Progenitor cell of endocrine pancreas (in vitro differentiated cells): Measurements from ENCODE around the gene STMND1. TPM values are rescaled to one million over a fixed set of nuclear protein-coding genes. Genes with fewer than 3 reads are reported as not detected.

ENCODE experiments used
- DNase-seq: peaks from one replicate; pipeline ENCODE4 v3.0.0; 2021; ENCODE audit warnings: low spot score; ENCODE audit not compliant: unreplicated experiment
- H3K27ac Mint-ChIP-seq: 2 replicates; pipeline ENCODE4 v1.8.0; 2021; ENCODE audit warnings: mild to moderate bottlenecking, moderate library complexity, mixed read lengths
- H3K27me3 Mint-ChIP-seq: 2 replicates; pipeline ENCODE4 v1.8.0; 2021; ENCODE audit warnings: mixed read lengths
- H3K36me3 Mint-ChIP-seq: 2 replicates; pipeline ENCODE4 v1.8.0; 2022; ENCODE audit warnings: mixed read lengths; ENCODE audit not compliant: insufficient read depth
- H3K4me1 Mint-ChIP-seq: 2 replicates; pipeline ENCODE4 v1.8.0; 2021; ENCODE audit warnings: low read depth, mixed read lengths
- H3K4me3 Mint-ChIP-seq: 2 replicates; pipeline ENCODE4 v1.8.0; 2021; ENCODE audit warnings: low read depth, mild to moderate bottlenecking, moderate library complexity, mixed read lengths
- H3K9me3 Mint-ChIP-seq: 2 replicates; pipeline ENCODE4 v1.8.0; 2021; ENCODE audit warnings: low read depth, mixed read lengths
- total RNA-seq: library from RNA; stranded (reverse); gene quantifications from 2 replicates; pipeline ENCODE4 v1.2.1, GENCODE V29; 2021
- TF ChIP-seq, protein P1 (sequence below): fragments of 200-600 bp; sonication (generic); IDR thresholded peaks from one replicate; pipeline ENCODE4 v1.5.0; 2021; ENCODE audit warnings: antibody characterized with exemption, mild to moderate bottlenecking; ENCODE audit not compliant: unreplicated experiment

The STMND1 gene
- total RNA-seq, 1 donor from 2014 or later: 0.22 TPM

DNA sequence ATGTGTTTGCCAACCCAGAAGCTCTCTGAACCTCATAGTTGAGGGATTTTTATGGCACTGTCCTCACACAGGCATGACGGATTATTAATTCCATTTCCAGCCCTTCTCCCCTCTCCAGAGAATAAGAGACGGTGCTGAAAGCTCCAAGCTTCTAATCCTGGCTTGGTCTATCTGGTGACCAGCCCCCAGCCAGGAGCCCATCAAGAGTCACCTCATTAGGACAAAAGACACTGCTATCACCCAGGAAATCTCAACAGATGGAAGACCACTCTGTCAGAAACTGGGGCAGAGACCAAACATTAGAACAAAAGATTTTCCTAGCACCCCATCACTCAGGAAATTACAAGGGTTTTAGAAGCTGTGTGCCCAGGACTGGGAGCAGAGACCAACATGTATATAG lies 48.2 kb downstream of the STMND1 start:
- peaks cover 18% of the 10 kb centered on the region for H3K9me3 Mint-ChIP-seq
- H3K4me3 Mint-ChIP-seq: no peak overlapping the region
- H3K27ac Mint-ChIP-seq: no peak overlapping the region
- DNase-seq: no peak
- H3K27me3 Mint-ChIP-seq: no peaks in the 10 kb centered on the region
- no peaks in the 10 kb centered on the region for H3K36me3 Mint-ChIP-seq
- TF ChIP-seq, protein P1, sequence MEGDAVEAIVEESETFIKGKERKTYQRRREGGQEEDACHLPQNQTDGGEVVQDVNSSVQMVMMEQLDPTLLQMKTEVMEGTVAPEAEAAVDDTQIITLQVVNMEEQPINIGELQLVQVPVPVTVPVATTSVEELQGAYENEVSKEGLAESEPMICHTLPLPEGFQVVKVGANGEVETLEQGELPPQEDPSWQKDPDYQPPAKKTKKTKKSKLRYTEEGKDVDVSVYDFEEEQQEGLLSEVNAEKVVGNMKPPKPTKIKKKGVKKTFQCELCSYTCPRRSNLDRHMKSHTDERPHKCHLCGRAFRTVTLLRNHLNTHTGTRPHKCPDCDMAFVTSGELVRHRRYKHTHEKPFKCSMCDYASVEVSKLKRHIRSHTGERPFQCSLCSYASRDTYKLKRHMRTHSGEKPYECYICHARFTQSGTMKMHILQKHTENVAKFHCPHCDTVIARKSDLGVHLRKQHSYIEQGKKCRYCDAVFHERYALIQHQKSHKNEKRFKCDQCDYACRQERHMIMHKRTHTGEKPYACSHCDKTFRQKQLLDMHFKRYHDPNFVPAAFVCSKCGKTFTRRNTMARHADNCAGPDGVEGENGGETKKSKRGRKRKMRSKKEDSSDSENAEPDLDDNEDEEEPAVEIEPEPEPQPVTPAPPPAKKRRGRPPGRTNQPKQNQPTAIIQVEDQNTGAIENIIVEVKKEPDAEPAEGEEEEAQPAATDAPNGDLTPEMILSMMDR: no peak
- no peaks in the 10 kb centered on the region for H3K4me1 Mint-ChIP-seq

DNA sequence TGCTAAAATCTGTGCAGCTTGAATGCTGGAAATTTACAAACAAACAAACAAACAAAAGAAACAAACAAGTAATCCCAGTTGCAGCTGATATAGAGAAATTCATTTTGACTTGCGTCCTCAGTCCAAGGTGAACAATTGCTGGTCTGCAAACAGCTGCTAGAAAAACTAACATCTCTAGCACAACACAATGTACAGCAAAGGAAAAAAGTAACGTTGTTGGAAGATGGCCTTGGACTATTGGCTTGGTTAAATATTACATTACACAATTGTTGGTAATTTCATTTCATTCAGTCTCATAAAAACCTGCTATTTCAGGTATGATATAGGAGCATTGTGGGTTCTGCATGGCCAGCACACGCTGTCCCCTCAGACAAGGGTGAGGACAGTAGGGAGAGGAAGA lies 50.0 kb downstream of the STMND1 start:
- Mint-ChIP-seq H3K36me3 (no peaks in the 10 kb centered on the region), H3K4me3 (no peak overlapping the region), H3K27me3 (no peaks in the 10 kb centered on the region), H3K4me1 (no peaks in the 10 kb centered on the region), H3K27ac (no peak overlapping the region), H3K9me3 (peaks cover 18% of the 10 kb centered on the region)
- TF ChIP-seq, protein P1: no peak
- DNase-seq: no peak

DNA sequence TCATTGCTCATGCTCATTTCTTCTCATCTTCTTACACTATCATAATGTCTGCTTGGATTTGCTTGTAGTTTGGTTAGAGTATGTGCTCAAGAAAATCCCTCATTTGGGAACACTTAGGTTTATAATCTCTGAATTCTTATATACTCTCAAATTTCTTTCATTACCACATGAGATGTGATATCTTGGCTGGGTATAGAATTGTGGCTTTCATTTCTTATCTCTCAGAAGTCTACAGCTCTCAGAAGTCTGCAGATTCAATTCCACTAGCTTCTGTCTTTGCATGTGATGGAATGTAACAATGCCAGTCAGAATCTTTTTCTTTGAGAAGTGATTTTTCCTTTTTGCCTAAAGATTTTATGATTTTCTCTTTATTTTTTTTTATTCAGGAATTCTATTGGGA lies 50.9 kb downstream of the STMND1 start:
- Mint-ChIP-seq H3K36me3 (no peaks in the 10 kb centered on the region), H3K9me3 (peaks cover 17% of the 10 kb centered on the region), H3K4me1 (no peaks in the 10 kb centered on the region), H3K27me3 (no peaks in the 10 kb centered on the region), H3K27ac (no peak overlapping the region), H3K4me3 (no peak overlapping the region)
- DNase-seq: no peak
- TF ChIP-seq, protein P1: no peak

DNA sequence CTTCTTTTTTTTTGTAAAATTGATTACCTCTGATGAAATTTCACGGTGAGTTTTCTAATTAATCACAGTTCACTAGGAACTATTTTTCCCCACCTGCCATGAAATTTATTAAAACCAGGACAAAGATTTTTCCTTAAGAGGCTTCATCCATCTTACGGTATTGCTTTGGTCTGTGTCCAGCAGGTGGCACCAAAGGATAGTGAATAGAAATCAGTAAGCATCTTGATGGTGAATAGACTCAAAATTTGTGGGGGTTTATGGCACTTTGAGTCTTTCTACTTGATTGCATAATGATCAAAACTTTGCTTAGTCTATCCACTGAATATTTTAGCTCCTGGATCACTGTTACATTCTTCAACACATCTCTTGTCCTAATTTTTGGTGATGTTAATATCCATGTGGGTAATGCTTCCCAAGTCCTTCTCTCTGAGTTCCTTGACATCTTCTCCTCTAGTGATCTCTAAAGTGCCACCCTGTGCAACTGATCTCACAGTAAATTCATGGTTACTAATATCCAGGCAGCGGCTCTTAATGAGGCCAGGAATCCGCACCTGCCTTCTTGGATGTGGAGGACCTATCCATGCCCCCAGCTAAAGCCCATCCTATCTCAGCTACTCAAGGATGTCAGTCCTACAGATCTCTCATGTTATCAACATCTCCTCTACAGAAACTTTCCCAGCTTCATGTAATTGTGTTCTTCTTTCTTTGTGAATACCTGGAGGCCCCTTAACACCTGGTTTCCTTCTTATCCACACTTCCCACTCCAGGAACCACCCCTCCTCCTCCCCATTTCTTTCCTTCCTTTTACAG lies 54.5 kb downstream of the STMND1 start:
- Mint-ChIP-seq H3K9me3 (peaks cover 14% of the 10 kb centered on the region), H3K27me3 (no peaks in the 10 kb centered on the region), H3K27ac (no peak overlapping the region)

DNA sequence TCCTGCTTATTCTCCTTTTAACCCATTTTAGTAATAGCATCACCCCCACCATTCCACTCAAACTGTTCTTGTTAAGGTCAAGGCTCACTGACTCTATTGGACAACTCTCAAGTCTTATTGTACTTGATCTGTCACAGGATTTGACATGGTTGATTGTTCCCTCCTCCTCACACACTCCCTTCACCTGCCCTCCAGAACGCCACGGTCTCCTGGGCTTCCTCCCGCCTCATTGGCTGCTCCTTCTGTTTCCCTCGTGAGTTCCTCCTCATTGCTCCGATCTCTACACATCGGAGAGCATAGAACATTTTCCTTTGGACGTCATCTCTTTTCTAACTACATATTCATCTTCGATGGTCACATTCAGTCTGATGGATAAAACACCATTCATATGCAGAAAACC lies 55.1 kb downstream of the STMND1 start:
- H3K9me3 Mint-ChIP-seq: peaks cover 13% of the 10 kb centered on the region
- no peak overlapping the region for H3K4me3 Mint-ChIP-seq
- H3K27me3 Mint-ChIP-seq: peaks cover 4% of the 10 kb centered on the region
- no peak overlapping the region for H3K27ac Mint-ChIP-seq
- H3K4me1 Mint-ChIP-seq: no peaks in the 10 kb centered on the region
- TF ChIP-seq, protein P1: no peak
- no peak for DNase-seq
- H3K36me3 Mint-ChIP-seq: no peaks in the 10 kb centered on the region

More for the DNA sequence above, 54.5 kb downstream of the STMND1 start:
- TF ChIP-seq, protein P1: peak; percentile 91
- Mint-ChIP-seq H3K4me1 (no peaks in the 10 kb centered on the region), H3K36me3 (no peaks in the 10 kb centered on the region), H3K4me3 (no peak overlapping the region)
- peak; percentile 47 for DNase-seq
